ENCODE measurements around the gene FKBP11.

The FKBP11 gene

DNA sequence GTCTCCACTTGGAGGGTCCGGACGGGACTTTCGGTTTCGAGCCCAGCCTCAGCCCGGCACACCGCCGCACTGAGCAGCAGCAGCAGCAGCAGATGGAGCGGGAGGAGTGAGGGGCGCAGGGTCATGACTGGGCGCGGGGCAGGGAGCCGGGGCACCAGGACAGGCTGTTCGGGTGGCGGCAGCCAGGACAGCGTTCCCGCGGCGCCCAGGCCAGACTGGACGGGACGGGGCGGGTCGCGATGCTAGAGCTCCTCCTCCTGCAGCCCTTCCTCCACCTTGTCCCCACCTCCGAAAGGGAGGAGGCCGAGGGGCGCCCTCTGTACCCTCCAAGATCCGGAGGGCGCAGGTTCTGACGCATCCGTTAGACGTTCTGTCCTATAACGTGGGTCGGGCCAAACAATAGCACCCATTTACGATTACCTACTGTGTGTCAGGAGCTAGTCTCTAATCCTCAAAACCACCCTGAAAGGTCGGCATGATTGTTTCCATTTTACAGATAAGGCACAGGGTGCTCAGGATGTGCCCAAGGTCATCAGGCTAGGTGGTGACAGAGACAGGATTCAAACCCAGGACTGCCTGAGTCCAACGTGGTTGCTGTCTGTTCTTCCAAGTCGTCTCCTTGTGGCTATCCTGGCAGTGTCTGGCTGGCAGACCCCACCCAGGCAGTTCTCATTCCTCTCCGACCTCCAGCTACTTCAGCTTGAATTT, at the start of gene FKBP11:
Gene FKBP11 (minus strand): TSS at position 189 of the 708 bp plus-strand sequence. CDS start 64 bp downstream, at position 125.
- DNase-seq (ENCODE audit: low spot score) = peak; percentile 87

DNA sequence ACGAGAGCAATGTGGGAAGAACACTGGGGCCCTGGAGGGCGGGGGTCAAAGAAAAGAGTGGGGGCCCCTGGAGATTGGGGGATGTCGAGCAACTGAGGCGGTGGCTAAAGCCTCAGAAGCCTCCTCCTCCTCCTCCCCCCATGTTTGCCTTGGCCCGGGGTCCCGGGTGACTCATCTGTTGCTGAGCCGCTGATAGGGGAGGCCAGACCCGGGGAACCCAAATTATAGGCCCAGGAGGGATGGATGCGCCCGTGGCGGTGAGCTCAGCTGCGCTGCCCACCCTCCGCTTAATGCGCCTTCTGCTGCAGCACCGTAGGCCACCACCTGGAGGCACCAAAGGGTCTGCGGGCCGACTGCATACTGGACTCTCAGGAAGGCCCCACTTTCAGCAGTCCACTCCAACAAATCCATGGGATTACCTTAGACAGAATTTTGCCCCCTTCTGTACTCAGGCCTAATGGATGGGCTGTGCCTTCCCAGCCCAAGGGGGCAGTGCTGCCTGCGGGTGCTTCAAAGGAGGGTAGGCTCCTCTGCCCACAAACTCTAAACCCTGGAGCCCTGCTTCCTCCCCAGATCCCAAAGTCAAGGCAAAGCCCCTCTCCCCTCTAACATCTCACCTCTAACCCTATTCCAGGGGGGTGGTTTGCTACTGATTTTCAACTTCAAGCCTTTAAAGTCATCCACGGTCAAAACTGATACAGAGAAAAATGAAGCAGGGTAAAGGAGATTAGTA, 48.8 kb upstream of the FKBP11 start:
- no peak for DNase-seq (ENCODE audit: low spot score)

DNA sequence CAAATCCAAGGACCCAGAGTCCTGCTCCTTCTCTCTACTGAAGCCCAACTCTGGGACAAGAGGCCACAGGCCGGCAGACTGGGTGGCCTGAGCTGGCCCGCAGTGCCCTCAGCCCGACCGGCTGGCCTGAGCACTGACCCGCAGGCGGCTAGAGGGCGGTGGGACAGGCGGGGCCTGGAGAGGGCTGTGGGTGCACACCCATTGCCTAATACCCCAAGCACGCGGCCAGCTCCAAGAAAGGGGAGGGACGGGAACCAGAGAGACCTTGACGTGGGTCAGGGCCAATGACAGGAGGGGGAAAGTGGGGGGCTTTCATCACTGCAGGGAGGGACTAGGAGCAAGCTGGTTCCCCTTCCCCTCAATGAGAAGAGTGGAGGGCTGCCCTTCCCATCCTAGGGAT, 48.2 kb upstream of the FKBP11 start:
- DNase-seq (ENCODE audit: low spot score) = no peak

DNA sequence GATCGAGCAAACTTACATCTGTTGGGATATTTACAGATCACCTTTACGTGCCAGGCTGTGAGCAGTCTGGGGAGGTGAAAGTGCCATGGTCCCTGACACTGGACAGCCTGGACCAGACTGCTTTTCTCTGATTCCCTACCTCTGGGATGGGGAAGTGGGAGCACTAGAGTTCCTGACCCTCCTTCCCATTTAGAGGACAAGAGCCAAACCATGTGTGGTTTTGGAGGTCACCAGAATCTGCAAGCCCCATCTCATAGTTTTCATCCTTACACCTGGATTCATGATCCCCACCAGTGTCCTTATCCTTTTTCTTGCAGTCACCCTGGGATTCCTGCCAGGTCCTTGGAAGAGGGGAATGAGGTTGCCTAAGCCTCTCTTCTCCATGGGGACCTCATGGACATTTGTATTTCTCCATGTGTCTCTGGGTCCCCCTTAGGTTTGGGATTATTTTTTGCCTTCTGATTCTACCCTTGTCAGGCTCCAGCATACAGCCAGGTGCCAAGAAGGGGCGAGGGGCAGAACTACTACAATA, 47.7 kb upstream of the FKBP11 start:
- no peak for DNase-seq (ENCODE audit: low spot score)

DNA sequence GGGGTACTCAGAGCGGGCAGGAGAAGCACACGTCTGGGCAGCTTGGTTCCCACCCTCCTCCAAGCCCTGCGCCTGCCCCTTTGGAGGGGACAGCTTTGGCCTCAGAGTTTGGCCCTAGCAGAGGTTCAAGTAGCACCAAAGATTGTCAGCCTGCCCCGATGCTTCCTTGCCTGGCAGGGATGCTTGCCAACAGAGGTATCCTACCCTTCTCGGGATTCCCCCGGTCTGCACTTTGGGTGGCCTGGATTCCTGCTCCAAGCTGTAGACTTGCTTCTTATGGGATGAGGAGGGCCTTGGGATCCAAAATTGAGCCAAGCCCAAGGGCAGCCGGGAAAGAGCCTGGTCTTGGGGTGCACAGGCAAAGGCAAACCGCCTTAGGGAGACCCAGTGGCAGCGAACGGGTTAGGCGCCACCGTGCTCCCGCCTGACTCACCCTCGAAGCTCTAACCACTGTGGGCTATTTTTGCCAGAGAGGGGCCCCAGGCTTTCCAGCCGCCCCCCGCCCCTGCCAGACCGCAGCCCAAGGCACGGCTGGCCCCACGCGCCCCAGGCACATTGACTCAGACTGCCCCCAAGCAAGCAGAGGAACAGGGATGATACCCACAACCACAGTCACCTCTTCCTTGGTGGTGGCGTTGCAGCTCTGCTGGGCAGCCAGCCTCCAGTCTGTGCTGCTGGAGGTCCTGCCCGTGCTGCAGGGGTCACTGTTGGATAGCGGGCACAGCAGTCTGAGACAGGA, 47.1 kb upstream of the FKBP11 start:
- peak; percentile 50 for DNase-seq (ENCODE audit: low spot score)

DNA sequence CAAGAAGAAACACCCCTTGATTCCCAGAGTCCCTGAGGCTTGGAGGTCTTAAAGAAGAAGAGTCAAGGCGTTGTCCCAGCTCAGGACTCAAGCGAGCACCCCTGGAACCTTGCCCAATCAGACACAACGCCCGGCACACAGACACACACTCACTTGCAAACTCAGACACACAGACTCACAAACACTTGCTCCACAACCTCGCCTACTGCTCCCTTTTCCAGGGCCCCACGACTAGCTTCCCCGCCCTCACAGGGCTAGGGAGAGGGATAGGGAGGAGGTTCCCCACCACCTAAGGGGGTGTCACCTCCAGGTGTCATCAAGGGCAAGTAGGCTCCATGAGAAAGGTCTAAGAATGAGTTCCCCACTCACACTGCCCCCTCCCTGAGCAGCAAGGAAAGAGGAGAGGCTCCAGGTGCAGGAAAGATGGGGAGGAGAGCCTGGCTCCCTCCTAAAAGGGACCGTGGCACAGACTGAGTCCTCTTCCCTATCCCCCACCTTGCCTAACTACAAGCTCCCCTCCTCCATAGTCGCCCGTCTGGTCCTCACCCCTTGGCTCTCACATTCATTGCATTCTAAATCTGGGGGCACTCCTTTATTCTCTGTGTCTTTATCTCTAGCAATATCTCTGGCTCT, 45.5 kb upstream of the FKBP11 start:
- no peak for DNase-seq (ENCODE audit: low spot score)

DNA sequence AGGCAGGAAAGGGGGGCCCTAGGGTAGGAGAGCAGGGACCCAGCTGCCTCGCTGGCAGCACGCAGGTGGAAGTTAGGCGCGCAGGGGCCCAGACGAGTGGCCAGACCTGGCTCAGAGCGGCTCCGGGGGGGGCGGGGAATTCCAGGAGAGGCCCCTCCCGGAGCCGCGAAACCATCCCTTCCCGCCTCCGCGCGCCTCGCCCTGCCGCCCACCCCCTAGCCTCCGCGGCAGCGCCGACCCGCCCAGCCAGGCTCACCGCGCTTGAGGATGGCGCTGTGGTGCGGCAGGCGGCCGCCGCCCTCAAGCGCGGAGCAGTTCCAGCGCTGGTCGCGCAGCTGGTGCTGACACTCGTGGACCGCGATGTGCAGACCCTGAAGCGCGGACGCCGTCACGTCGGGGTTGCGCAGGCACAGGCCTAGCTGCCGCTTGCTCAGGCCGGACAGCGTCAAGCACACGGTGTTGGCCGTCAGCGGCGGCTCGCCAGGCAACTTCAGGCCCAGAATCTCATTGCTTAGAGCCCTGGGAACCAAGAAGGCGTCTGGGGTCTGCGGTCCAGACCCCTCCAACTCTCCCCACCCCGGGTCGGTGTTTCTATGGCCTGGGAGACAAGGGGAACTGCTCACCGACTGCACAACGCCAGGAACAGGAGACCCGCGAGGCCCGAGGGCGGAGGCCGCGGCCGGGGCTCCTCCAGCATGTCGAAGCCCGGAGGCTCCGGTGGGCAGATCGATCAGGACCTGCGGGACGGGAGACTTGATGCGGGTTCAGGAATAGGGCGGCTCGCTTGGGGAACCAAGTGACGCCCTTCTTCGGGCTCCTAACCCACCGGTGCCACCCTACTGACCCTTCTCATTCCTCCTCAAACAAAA, 44.8 kb upstream of the FKBP11 start:
- no peak for DNase-seq (ENCODE audit: low spot score)

DNA sequence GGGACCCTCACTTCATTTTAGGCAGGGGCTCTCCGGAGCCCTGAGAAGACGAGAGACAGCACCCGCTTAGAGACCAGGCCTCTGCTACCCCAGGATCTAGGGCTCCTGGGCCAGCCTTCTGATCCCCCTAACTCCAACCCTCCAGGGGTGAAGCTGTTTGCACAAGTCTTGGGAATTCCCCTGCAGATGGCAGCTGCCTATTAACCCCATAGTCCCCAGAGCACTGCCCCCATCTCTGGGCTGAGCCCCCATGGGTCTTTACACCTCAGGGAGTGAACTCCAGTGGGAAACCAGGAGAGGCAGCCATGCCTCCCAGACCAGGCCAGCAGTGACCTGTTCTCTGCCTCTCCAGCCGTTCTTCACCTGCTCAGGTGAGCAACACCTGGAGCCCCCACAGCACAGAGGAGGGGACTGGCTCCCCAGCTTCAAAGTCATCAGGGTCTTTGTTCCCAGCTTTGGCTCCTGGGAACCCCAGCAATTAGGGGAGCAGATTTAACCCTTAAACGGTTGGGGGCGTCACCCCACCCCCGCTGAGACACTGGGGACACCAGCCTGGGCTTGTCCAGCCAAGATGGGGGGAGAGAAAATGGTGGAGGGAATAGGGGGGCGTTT, 44.0 kb upstream of the FKBP11 start:
- DNase-seq (ENCODE audit: low spot score) = no peak

DNA sequence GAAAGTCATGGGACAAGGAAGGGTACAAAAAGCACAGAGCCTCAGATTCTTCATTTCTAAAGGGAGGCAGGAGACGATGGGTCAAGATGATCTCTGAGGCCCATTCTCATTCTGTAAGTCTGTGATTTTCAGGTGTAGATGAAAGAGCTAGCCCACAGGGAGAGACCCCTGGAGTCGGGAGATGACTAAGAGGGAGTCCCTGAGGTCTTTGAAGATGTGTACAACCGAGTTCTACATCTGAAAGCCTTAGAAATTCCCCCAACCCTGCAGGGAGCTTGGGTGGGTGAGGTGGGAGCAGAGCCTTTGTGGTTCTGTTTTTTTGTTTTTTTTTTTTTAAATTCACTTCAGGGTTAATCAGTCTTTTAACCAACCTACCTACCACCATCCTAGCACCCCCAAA, 43.2 kb upstream of the FKBP11 start:
- no peak for DNase-seq (ENCODE audit: low spot score)

DNA sequence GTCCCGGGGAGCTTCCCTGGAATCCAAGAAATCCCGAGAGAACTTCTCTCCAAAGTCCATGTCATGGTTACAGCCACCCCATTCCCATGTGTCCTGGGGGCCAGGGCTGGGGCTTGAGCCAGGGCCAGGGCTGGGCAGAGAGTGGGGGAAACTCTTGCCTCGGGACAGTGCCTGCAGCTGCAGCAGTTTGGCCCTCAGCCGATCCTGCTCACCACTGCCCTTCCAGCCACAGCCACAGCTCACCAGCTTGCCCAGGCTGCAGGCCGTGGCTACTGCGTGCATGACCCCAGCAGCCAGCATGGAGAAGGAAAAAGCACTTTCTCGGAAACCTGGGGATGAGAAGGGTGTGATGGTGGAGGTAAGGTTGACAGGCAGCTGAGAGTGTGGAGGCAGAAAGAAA, 42.7 kb upstream of the FKBP11 start:
- DNase-seq (ENCODE audit: low spot score) = no peak

DNA sequence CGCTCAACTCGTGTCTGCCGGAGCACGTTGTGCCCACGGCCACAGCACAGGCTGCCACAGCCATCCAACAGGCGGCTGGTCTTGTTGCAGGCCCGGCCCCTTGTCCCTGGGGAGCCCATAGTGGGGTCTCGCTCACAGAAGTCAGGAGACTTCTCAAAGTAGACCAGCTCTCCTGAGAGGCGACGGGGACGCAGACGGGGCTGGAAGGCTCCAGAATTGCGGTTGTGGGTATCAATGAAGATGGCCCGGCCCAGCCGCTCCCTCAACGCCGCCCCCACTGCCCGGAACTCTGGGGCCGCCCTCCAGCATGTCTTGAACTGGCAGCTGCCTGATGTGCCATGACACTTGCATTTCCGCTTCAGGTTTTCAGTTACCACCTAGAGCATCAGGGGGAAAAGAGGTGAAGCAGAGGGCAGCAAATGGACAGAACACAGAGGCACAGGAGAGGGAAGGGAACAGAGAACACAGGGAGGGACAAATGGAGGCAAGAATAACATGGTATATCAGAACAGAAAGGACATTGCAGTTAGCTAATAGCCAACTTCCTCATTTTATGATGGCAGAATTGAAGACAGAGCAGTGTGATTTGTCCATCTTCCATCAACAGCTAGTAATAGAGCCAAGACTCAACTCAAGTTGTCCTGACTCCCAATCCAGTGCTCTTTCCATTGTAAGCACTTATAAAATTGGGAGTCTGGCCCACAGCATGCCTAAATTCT, 41.0 kb upstream of the FKBP11 start:
- no peak for DNase-seq (ENCODE audit: low spot score)

DNA sequence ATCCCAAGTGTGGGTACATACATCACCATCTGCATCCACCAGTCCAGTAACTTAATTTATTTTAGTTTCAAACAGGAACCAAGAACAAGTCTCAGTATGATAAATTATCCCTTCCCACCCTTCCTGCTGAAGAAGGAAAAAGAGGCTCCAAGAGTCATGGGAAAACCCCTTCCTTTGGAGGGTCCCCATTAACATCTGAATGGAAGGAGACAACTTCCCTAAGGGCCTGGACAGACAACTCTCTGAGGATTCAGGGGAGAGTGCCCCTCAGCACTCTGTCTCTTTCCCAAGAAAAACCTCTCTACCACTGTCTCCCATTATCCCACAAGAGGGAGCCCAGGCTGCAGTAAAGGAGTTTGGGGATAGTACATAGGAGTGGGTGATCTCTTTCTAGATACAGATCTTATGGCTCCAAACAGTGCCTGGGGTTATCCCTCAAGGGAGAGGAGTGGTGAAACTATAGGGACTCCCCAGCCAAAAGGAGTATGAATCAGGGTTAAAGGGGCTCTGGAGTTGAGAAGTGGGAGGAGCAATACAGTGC, 40.1 kb upstream of the FKBP11 start:
- no peak for DNase-seq (ENCODE audit: low spot score)

DNA sequence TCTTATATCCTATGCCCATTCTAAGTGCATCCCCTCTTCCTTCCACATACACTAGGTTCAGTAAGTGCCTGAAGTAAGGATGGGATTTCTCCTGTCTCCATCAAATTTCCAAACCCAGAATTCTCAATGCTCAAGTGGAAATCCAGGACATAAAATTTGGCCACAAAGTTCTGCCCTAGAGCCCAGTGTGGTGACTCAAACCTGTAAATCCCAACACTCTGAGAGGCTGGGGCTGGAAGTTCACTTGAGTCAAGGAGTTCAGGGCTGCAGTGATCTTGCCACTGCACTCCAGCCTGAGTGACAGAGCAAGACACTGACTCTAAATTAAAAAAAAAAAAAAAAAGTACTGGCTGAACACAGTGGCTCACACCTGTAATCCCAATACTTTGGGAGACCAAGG, 36.5 kb upstream of the FKBP11 start:
- DNase-seq (ENCODE audit: low spot score) = no peak

DNA sequence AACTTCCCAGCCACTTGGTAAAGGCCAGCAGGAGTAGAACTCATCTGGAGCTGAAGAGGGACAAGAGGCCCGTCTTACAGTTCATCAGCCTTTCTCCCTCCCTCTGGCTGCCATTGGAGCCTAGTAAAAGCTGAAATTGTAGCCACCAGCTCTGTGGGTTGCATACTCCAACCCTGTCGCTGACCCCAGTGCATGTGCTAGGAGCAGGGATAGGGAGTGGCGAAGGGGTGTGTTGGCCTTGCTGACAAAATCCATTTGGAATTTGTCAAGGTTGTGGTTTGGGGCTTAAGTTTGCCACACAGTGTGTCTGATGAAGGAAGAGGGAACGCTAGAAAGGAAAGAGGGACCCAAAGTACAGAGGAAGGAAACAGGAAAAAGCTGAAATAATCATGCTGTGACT, 36.0 kb upstream of the FKBP11 start:
- DNase-seq (ENCODE audit: low spot score) = no peak

DNA sequence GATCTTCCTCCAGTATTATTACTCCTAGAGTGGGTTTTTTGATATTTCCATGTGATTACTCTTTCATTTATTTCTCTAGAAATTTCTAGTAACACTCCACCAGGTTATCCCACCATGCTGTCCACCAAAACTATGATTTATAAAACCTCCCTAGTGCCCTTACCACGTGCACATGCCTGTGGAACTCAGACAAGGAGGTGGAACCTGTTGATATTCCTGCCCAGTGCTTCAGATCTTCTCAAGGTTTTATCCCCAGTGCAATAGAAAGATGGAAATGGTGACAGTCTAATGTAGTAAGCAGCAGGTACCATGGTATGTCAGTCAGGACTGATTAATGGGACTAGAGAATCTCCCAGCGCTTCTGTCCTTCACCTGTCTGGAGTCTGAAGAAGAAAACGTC, 35.5 kb upstream of the FKBP11 start:
- DNase-seq (ENCODE audit: low spot score) = no peak

DNA sequence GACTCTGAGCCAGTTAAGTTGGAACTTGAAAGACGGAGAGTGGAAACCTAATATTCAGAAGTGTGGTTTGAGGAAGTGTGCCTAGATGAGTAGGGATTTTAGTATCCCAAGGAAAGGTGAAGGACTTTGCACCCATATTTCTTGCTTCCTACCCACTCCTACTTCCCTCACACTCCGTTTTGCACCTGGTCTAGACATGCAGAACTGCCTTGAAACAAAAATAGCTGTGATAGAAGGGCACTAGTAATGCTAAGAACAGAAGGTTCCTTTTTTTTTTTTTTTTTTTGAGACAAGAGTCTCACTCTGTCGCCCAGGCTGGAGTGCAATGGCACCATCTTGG, 32.7 kb upstream of the FKBP11 start:
- no peak for DNase-seq (ENCODE audit: low spot score)

DNA sequence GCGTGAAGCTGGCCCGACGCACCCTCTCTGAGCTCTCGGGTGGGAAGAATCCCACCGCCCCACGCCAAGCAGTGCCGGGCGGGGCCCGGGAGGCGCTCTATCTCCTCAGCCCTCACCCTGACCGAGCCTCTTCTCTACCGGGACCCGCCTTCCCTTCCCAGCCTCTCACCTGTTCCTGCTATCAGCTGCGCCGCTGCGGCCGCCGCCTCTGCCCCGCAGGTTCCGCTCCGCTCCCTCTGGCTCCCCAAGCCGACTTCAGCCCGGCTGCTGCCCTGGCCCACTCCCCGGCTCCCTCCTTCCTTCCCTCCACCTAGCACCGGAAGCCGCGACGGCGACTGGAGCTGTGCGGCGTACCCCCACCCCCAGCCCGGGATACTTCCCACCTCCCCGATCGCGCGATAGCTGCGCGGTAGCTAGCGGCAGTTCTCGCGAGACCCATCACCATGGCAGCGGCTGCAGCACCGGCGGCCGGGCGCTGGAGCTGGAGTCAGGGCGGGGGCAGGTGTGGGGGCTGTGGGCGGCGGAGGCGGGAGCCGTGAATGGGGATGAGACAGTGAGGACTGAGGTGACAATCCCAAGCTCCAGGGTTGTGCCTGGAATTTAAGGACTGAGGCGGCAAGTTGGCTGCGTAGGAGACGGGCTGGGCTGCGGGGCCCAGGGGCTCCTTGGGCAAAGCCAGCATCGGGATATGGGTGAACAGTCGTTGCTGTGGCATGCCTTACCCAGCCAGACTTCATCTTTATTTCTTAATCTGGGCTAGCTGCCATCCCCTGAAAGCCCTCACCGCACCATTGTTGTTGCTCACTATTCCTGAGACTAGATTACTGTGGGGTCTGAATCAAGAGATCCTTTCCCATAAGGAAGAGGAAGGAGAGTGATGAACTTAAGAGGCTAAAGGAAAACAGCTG, 32.1 kb upstream of the FKBP11 start, which contains the start of gene ARF3:
Gene ARF3 (minus strand): TSS at position 347 of the 908 bp plus-strand sequence. CDS start 16,392 bp downstream, outside the sequence.
- DNase-seq (ENCODE audit: low spot score) = peak; percentile 97

DNA sequence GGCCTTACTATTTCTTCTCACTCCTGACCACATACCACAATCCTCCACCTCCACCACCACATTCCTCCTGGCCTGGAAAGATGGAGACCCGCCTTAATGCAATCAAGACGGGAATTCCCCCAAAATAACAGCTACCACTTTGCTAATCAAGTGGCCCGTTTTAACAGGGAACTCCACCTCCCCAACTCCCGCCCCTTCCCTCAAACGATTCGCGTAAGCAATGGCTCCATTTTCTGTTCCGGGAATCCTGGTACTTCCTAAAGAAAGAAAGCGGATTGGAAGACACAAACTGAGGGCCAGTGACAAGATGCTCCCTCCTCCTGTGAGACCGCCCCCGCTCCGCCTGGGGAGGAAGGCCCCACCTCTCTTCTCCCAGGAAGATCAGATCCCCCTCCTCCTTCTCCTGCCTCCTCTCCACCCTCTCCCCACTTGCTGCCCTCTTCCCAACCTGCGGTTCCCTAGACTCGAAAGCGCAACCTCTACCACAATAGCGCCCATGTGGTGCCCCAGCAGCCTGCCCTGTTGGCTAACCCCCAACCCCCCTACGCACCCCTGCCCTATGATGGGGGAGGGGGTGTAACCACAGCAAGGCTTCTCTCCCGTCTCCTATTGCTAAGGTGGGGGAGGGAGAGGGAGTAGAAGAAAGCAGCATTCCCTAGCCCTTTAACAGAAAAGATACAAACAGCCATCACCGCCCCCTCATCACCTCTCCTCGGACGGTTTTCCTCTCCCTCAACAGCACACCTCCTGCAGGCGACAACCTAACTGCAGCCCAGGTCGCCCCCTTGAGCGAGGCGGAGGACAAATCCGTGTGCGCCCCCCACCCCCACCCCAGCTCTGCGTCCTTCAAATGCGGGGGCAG, 31.2 kb upstream of the FKBP11 start:
- DNase-seq (ENCODE audit: low spot score) = peak; percentile 96
